ENCODE data around the gene NUFIP2.

DNA sequence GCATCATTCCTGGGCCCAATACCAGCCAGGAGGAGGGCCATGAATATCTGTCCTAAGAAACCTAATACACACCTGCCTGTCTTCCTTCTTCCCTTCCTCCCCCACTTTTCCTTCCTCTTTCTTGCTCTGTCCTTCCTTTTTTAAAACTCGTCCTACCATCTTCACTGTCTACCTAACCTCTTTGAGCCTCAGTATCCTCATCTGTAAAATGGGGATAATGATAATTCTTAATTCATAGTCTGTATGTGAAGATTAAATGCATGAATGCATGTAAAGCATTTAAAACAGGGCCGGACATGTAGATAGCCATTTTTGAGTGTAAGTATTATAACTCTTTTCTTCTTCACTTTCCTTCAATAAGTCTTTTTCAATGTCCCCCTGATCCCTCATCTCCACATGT, 46.7 kb downstream of the NUFIP2 start:
- TF ChIP-seq GATA2 (IDR thresholded peaks at IDR 0.05; ENCODE audit: low read depth, low read length): no peak
- TF ChIP-seq GATA3 (IDR thresholded peaks at IDR 0.05; ENCODE audit: low read depth, low read length): no peak
